Activated CD4-positive, alpha-beta T cell treated with anti-CD3 and anti-CD28 coated beads for 24 hours (primary cell): ENCODE results near the gene TRIM7.
"Not testable (repeated sequence)": the region's sequence is repeated elsewhere in the genome, so short reads cannot be mapped to it uniquely, and the experiment has no call there.

Source experiments
- DNase-seq, 2 donors: peaks; one replicate each; pipeline ENCODE4 v3.0.0-alpha.2; 2020; ENCODE audit warnings: low read depth in 2 of 2

The TRIM7 gene

GRCh38 chr5:181193656-181194055 is 11.3 kb downstream of the TRIM7 start:
- DNase-seq, result no peak

DNA sequence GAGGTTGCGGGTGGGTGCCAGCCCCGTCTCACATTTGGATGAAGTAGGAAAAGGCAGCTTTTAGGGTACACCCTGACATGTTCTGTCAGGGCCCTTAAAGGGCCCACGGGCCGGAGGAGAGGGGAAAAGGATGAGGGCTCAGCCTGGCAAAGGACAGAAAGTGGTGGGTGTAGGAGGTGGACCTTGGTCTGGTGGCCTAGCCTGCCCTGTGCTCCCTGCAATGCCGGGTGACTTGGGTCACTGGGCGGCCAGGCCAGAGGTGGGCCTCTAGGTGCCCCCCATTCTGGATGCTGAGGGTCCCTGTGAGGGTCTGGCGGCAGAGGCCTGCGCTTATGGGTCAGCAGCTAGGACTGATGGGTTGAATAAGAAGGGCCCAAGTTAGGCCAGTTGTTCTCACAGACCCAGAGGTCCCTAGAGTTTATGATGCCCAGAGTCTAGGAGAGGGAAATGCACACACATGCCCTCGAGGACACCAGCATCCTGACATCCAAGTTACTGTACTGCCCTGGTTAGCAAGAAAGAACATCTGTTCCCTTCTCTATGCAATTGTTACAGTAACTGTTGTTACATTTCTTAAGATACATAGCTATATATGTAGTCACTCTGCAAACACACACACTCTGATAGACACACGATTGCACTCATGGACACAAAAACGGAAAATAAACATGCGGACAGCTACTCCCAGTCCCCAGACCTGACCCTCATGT is 12.5 kb downstream of the TRIM7 start:
- no peak for DNase-seq

GRCh38 chr5:181191526-181192336 is 13.3 kb downstream of the TRIM7 start:
- DNase-seq, result peak; percentile 89 to 91

DNA sequence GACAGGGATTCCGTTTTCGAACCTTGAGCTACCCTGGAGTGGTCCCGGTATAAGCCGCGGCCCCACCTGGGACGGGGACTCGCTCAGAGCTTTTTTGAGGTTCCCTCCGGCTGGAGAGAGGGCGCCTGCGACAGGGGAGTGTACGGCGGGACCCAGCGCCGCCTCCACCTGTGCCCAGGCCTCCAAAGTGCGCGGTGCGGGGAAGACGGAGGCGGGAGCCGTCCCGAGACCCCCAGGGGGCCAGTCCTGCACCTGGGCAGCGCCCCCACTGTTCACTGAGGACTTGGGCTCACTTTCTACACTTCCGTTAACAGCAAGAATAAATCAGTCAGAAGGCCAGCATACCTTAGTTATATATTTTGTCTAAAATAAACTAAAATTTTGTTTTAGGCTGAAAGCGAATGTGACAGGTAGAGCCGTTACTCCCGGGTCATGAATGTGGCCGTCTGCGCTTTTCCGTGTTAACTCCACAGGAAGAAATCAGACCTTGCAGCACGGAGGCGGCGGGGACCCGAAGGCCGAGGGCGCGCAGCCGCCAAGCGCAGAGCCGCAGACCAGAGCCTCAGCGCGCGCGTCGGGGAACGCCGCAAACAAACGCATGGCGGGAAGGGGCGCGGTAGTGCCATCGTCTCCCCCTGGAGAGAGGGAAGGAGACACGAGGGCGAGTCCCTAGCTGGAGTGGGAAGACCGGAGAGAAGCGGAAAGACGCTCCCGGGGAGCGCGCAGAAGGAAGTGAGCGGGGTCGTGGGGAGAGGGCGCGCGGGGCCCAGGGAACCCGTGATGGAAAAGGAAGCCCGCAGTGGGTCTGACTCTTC is 14.1 kb downstream of the TRIM7 start:
- DNase-seq, result no peak

GRCh38 chr5:181189962-181190710 is 14.9 kb downstream of the TRIM7 start:
- no peak for DNase-seq

DNA sequence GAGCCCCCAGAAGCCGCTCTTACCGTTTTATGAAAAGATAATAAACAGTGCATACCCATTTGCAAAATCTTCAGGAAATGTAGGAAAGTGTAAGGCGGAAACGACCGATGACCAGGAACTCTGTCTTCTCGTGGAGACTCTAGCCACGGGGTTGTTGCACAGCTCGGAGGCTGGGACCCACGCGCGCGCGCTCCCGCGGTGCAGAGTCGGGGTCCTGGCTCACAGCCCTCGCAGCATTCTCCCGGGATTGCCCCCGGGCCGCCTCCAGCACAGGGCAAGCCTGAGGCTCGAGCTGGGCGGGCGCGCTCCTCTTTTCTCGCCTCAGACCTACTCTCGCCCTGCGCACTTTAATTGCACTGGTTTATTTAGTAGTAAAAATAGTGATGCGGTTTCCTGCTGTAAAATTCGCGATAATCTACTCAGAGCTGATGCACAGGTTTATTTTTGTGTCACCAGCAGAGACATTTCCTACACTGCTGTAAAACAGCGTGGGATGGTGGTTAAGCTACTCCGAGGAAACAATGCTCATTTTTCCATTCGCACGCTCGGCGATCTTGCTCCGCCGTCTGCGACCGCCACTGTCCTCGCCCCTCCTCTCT is 15.5 kb downstream of the TRIM7 start:
- peak in 1 of 2 donors; percentile 46 for DNase-seq

- DNase-seq, result peak; percentile 64 to 76
Observed at GRCh38 chr5:181188700-181189362, 16.2 kb downstream of the TRIM7 start.

DNA sequence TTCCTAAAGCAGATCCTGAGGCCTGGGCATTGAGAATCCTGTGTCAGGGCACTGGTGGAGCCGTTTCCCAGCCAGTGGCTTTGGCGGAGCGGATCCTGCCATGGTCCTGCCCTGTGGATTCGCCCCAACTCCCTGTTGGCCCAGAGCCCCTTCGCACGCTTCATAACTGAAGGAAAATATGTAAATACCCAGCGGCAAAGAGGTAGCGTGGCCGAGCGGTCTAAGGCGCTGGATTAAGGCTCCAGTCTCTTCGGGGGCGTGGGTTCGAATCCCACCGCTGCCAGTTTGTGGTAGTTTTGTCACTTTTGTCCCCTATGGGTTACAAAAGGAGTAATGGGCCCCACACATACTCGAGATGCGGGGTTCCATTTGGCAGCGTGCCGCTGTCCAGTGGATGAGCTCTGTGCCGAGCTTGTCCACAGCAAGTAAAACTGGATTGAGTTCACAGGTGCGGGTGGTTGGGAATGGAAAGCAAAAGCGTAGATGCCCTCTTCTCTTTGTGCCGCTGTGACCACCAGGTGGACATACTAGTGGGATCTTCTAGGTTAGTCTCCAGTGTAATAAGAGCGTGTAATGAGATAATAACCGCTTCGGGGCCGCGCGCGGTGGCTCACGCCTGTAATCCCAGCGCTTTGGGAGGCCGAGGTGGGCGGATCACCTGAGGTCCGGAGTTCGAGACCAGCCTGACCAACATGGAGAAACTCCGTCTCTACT is 17.3 kb downstream of the TRIM7 start:
- peak in 1 of 2 donors; percentile 71 for DNase-seq

DNA sequence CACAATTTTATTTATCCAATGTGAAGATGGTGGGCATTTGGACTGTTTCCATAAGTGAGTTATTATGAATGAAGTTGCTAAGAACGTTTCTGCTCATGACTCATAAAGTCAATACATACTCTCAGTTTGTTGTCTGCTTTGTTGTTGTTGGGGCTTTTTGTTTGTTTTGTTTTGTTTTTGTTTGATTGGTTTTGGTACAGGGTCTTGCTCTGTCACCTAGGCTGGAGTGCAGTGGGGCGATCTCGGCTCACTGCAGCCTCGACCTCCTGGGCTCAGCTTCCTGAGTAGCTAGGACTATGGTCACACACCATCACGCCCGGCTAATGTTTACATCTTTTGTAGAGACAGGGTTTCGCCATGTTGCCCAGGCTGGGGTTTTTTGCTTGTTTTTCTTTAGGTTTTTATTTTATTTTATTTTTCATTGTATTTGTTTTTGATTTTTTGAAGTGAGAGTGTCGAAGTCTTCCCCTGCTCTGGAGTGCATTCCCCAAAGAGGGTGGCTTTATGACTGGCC is 18.0 kb downstream of the TRIM7 start:
- no peak for DNase-seq

DNA sequence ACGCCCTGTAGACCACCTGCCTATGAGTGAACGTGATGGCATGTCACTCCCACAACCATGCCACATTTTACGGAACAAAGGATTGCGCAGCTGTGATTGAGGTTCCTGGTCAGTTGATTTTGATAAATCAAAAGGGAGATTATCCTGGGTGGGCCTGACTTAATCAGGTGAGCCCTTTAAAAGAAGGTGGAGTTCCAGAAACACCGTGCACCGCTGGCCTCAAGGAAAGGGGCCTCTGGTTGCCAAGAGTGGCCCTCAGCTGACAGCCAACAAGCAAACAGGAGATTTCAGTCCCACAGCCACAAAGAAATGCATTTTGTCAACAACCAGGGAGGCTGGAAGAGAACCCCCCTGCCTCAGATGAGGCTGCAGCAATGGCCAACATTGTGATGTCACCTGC is 19.0 kb downstream of the TRIM7 start:
- no peak for DNase-seq

DNA sequence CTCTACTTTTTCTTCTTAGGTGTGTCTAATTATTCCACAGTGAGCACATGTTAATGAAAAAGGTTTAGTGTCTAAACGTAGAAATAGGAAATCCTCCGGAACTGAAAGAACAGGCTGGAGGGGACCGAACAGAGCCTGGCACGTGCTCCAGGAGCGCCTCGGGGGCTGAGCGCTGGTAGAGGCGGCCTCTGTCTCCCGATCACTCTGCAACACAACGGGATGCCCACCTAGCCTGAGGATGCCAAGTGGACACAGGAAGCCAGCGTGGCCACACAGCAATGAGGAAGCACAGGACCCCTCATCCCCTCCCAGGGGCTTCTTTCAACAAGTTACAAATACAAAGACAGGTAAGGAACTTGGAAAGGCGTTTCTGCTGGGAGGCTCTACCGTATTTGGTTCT is 19.4 kb downstream of the TRIM7 start:
- DNase-seq, result no peak

- no peak for DNase-seq
Observed at GRCh38 chr5:181184845-181185216, 20.2 kb downstream of the TRIM7 start.

- DNase-seq, result no peak
Observed at GRCh38 chr5:181182651-181183050, 22.3 kb downstream of the TRIM7 start.

- no peak for DNase-seq
Observed at GRCh38 chr5:181181650-181182565, 23.1 kb downstream of the TRIM7 start.

- not testable (repeated sequence) for DNase-seq
Observed at GRCh38 chr5:181177559-181177958, 27.4 kb downstream of the TRIM7 start.

GRCh38 chr5:181176254-181176952 is 28.6 kb downstream of the TRIM7 start:
- DNase-seq, result no peak

DNA sequence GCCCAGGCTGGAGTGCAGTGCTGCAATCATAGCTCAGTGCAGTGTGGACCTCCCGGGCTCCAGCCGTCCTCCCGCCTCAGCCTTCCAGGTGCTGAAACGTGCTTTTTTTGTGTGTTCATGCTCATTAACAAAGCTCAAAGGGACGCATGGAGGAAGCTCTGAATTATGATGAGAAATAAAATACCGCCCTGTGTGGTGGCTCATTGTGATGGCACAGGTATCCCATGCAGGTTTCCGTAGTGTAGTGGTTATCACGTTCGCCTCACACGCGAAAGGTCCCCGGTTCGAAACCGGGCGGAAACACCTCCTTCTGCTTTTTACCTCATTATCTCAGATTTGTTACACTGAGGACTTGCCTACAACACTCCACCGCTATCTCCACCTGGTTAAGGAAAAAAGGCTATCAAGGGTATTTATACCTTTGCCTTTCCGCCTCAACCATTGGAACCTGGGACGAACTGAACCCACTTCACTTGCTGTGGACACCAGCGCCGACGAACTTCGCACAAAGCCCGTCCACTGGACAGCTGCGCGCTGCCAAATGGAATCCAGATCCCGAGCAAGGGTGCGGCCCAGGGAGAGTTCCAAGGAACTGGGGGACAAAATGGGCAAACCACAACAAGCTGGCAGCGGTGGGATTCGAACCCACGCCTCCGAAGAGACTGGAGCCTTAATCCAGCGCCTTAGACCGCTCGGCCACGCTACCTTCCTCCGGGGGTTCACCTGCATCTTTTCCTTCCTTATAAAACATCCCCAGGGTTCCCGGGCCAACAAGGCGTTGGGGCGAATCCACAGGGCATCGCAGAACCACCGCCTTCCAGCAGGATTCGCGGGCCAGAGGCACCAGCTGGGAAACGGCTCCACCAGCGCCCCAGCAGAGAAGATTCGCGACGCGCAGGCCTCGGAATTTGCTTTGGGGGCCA is 31.3 kb downstream of the TRIM7 start:
- DNase-seq, result peak; percentile 64 to 75
